GM21390 (cell line): ENCODE measurements around the gene GRHL3.
"Not testable (repeated sequence)": the region's sequence is repeated elsewhere in the genome, so short reads cannot be mapped to it uniquely, and the experiment has no call there.

Source experiments
- ATAC-seq: cut with Tn5 transposase; IDR thresholded peaks from one replicate; pipeline ENCODE4 v1.9.1; 2021; ENCODE audit not compliant: unreplicated experiment

The GRHL3 gene

GRCh38 chr1:24319312-24319863 is at the start of gene GRHL3:
Gene GRHL3, plus strand, starts transcription at chr1:24319357. Its CDS starts 195 bp downstream, at chr1:24319552.
- ATAC-seq = no peak

- ATAC-seq = not testable (repeated sequence)
Observed at GRCh38 chr1:24274203-24275103, 44.7 kb upstream of the GRHL3 start.

- no peak for ATAC-seq
Observed at GRCh38 chr1:24275104-24275410, 44.1 kb upstream of the GRHL3 start.

GRCh38 chr1:24275510-24275909 is 43.6 kb upstream of the GRHL3 start:
- no peak for ATAC-seq

- ATAC-seq = no peak
Observed at GRCh38 chr1:24276791-24277190, 42.4 kb upstream of the GRHL3 start.

GRCh38 chr1:24277420-24278169 is 41.6 kb upstream of the GRHL3 start:
- no peak for ATAC-seq

- ATAC-seq = no peak
Observed at GRCh38 chr1:24278726-24279125, 40.4 kb upstream of the GRHL3 start.

GRCh38 chr1:24279590-24280232 is 39.4 kb upstream of the GRHL3 start:
- ATAC-seq = no peak

- no peak for ATAC-seq
Observed at GRCh38 chr1:24281591-24281990, 37.6 kb upstream of the GRHL3 start.

GRCh38 chr1:24282491-24282890 is 36.7 kb upstream of the GRHL3 start:
- no peak for ATAC-seq

- no peak for ATAC-seq
Observed at GRCh38 chr1:24283326-24284155, 35.6 kb upstream of the GRHL3 start.

GRCh38 chr1:24284156-24284471 is 35.0 kb upstream of the GRHL3 start:
- ATAC-seq = no peak

GRCh38 chr1:24285231-24285630 is 33.9 kb upstream of the GRHL3 start:
- ATAC-seq = no peak

- ATAC-seq = no peak
Observed at GRCh38 chr1:24286246-24287010, 32.7 kb upstream of the GRHL3 start.

GRCh38 chr1:24287779-24288178 is 31.4 kb upstream of the GRHL3 start:
- ATAC-seq = not testable (repeated sequence)

GRCh38 chr1:24288479-24288878 is 30.7 kb upstream of the GRHL3 start:
- no peak for ATAC-seq

GRCh38 chr1:24289937-24290595 is 29.1 kb upstream of the GRHL3 start:
- ATAC-seq = no peak

- ATAC-seq = no peak
Observed at GRCh38 chr1:24290933-24291487, 28.1 kb upstream of the GRHL3 start.

GRCh38 chr1:24292103-24292502 is 27.1 kb upstream of the GRHL3 start:
- no peak for ATAC-seq
